Lower leg skin (tissue), 4 donors: ENCODE results near the gene NGEF. TPM values are rescaled to one million over a fixed set of nuclear protein-coding genes. Genes with fewer than 3 reads are reported as not detected.

Experiments
- DNase-seq, 2 donors: peaks; one replicate each; pipeline ENCODE4 v3.0.0-alpha.2; 2019; ENCODE audit warnings: low spot score in 2 of 2
- H3K4me3 ChIP-seq: fragments of 200-600 bp; sonication (generic); 2 replicates; pipeline ENCODE4 v1.5.1; 2017; ENCODE audit warnings: mild to moderate bottlenecking, low read depth; ENCODE audit not compliant: poor library complexity, severe bottlenecking
- POLR2A ChIP-seq, 2 donors: fragments of 450-650 bp; IDR thresholded peaks; one replicate each; pipeline ENCODE4 v1.6.1; 2016 to 2017; ENCODE audit warnings: antibody characterized with exemption in 2 of 2, mild to moderate bottlenecking in 1 of 2, moderate library complexity in 1 of 2
- WGBS, 2 donors: methylation state at CpG; one replicate each; pipeline ENCODE4 v1.1.5; 2018; 5-methylcytosine and 5-hydroxymethylcytosine counted together
- intact Hi-C: fragments of 100-400 bp; cut with DNase I; formaldehyde crosslinking; loops from one replicate; pipeline ENCODE4 v1.15.0; 2023; ENCODE audit warnings: low total_unique reads
- total RNA-seq, 4 donors: library from RNA; depleted of rRNA; stranded (reverse); fragments of >200 nt; gene quantifications; one replicate each; pipeline ENCODE4 v1.1.0, GENCODE V29; 2016
- TF ChIP-seq, protein P1 (sequence below), 3 donors: fragments of 450-650 bp; IDR thresholded peaks; one replicate each; pipeline ENCODE4 v1.5.1; 2016; ENCODE audit warnings: antibody characterized with exemption in 3 of 3, mild to moderate bottlenecking in 3 of 3, moderate library complexity in 2 of 3

The NGEF gene
- total RNA-seq, 4 donors from 2014 or later: 15.7 to 30.3 (median 17.9) TPM

DNA sequence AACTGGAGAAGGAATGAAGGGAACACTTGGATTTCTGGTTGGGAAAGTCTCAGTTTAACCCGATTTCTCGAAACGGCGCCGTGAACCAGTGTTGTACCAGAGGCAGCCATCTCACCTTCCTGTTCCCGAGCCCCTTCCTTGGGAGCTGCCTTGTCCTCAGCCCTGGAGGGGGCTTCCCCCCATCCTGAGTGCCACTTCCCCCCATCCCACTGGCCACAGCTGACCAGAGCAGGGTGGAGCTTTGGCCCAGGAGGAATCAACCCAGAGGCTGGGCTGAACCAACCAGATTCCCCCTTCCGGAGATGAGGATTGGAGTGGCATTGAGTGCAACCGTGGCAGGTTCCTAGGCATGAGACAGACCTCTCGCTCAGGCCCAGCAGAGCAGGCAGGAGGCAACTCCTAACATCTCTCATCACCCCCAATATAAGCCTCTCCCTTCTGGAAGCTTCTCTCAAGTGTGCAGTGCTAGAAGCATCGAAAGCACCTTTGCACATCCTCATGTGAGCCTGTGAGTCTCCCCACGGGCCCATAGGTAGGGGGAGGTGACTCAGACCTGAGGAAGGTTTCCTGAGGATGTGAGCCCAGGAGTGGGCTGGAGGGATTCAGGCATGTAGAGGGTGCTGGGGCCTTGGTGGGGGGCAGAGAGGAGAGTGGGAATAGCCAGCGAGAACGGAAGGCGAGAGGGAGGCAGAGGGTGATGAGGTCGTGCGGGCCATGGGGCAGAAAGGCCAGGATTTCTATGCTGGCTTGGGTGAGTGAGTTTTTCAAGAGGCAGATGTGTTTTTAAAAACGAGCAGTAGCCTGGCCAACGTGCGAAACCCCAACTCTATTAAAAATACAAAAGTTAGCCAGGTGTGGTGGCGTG, 11.9 kb downstream of the NGEF start:
- intact Hi-C loops: no loop called here
- DNase-seq: peak in 1 of 2 donors; percentile 71
- H3K4me3 ChIP-seq: no peak overlapping the region
- TF ChIP-seq, protein P1, sequence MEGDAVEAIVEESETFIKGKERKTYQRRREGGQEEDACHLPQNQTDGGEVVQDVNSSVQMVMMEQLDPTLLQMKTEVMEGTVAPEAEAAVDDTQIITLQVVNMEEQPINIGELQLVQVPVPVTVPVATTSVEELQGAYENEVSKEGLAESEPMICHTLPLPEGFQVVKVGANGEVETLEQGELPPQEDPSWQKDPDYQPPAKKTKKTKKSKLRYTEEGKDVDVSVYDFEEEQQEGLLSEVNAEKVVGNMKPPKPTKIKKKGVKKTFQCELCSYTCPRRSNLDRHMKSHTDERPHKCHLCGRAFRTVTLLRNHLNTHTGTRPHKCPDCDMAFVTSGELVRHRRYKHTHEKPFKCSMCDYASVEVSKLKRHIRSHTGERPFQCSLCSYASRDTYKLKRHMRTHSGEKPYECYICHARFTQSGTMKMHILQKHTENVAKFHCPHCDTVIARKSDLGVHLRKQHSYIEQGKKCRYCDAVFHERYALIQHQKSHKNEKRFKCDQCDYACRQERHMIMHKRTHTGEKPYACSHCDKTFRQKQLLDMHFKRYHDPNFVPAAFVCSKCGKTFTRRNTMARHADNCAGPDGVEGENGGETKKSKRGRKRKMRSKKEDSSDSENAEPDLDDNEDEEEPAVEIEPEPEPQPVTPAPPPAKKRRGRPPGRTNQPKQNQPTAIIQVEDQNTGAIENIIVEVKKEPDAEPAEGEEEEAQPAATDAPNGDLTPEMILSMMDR (IDR thresholded peaks at IDR 0.05): no peak
- WGBS, 2 donors: 93 to 94% methylated on average over 20 of the region's 20 CpGs

DNA sequence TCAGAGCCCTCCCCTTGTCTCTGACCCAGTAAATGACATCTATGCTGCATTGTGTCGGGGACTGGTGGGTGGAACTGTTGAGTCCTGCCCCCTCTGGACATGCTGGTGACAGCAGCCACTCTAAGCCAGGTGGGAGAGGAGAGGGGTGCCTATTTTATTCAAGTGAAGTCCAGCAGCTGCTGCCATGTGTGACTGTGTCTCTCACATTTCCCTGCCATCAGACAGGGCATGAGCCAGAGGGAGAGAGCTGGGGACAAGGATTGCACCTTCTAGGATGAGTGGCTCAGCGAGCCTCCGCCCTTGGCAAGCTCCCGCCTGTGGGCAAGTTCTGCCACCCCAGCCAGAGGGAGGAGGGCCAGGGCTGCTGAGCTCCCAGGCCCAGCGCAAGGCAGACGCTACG, 13.7 kb downstream of the NGEF start:
- intact Hi-C loops: no loop called here
- DNase-seq: peak in 1 of 2 donors; percentile 70
- no peak for TF ChIP-seq POLR2A (IDR thresholded peaks at IDR 0.05)
- TF ChIP-seq, protein P1 (IDR thresholded peaks at IDR 0.05): no peak
- WGBS, 2 donors: 54 to 62% methylated on average over 7 of the region's 7 CpGs
- no peak overlapping the region for H3K4me3 ChIP-seq

GRCh38 chr2:232998666-232998985, 14.4 kb downstream of the NGEF start:
- intact Hi-C loops: no loop called here
- no peak overlapping the region for H3K4me3 ChIP-seq
- peak in 1 of 2 donors; percentile 59 for DNase-seq
- TF ChIP-seq, protein P1 (IDR thresholded peaks at IDR 0.05): no peak
- TF ChIP-seq POLR2A (IDR thresholded peaks at IDR 0.05): no peak
- WGBS, 2 donors: 86 to 89% methylated on average over 5 of the region's 5 CpGs

DNA sequence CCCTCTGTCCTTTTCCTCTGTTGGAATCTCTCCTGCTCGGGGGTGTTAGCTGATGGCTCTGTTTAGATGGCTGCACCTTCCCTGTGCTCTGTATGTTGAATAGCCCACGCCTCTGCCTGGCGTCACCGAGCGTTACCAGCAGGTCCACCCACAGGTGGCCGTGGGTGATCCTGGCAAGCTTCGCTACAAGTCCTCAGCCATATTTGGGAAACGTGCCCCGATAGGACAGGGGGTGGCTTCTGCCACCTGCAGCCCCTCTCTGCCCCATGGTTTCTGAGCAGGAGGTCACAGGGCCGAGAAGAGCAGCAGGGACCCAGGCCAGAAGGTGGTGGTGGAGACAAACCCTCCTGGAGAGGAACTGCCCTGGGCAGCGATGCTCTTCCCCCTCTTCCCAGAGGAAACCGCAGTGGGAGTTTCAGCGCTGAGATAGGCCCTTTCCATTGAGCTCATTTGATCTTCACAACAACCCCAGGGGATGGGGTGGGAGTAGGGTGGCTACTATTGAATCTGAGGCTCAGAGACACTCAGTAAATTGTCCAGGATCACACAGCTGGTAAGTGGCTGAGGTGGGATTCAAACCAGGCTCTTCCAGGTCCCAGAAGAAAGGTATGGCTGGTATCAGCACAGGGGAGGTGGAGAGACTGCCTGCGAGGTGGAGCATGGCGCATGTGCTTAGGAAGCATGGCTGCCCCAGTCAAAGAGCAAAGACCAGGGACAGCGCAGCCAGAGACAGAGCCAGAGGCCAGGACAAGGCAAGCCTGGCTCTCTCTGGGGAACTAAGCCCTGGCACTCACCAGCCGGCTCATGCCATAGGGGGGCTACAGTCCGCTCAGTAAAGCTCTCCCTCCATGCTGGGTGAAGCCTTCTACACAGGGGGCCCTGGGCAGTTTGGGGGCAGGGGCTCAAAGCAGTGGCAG, 15.0 kb downstream of the NGEF start:
- no peak for TF ChIP-seq POLR2A (IDR thresholded peaks at IDR 0.05)
- TF ChIP-seq, protein P1 (IDR thresholded peaks at IDR 0.05): no peak
- DNase-seq: peak in 1 of 2 donors; percentile 50
- WGBS, 2 donors: 89 to 94% methylated on average over 15 to 18 of the region's 18 CpGs
- no peak overlapping the region for H3K4me3 ChIP-seq
- intact Hi-C loops: no loop called here

GRCh38 chr2:232994446-232994845, 18.6 kb downstream of the NGEF start:
- no peak for TF ChIP-seq POLR2A (IDR thresholded peaks at IDR 0.05)
- TF ChIP-seq, protein P1 (IDR thresholded peaks at IDR 0.05): no peak
- WGBS, 2 donors: 78% methylated on average over 5 of the region's 5 CpGs
- DNase-seq: peak in 1 of 2 donors; percentile 56
- intact Hi-C loops: no loop called here
- no peak overlapping the region for H3K4me3 ChIP-seq
